K562 (cell line): Measurements from ENCODE around the gene ADAM8. TPM values are rescaled to one million over a fixed set of nuclear protein-coding genes. Genes with fewer than 3 reads are reported as not detected.
A peak's percentile ranks its signal among the peaks of the same experiment; 100 is the strongest.

ENCODE experiments used
- ESRRA ChIP-seq: fragments of 450-650 bp; IDR thresholded peaks from 2 replicates; pipeline ENCODE4 v1.6.1; 2014; ENCODE audit warnings: low read depth, mild to moderate bottlenecking, moderate library complexity, borderline replicate concordance
- MGA ChIP-seq: fragments of 450-650 bp; IDR thresholded peaks from 2 replicates; pipeline ENCODE4 v1.6.1; 2016; ENCODE audit warnings: mild to moderate bottlenecking, moderate library complexity
- SAFB ChIP-seq: fragments of 200-400 bp; formaldehyde crosslinking; IDR thresholded peaks from 2 replicates; pipeline ENCODE4 v1.6.1; 2017; ENCODE audit warnings: low read depth, low read length, borderline replicate concordance
- SNAPC5 ChIP-seq: fragments of 250-450 bp; sonication (Bioruptor Pico); IDR thresholded peaks from 2 replicates; pipeline ENCODE4 v1.8.0; 2021; ENCODE audit warnings: moderate library complexity, mild to moderate bottlenecking, inconsistent platforms
- SP1 ChIP-seq: sonication (generic); formaldehyde crosslinking; IDR thresholded peaks from 2 replicates; pipeline ENCODE4 v1.8.1; 2022; ENCODE audit warnings: mild to moderate bottlenecking, missing genetic modification reagents
- ZNF584 ChIP-seq: fragments of 200-800 bp; sonication (Bioruptor generic); IDR thresholded peaks from 2 replicates; pipeline ENCODE4 v1.6.1; 2016; ENCODE audit warnings: low read depth, mild to moderate bottlenecking, missing genetic modification characterization, missing compliant biosample characterization
- polyA plus RNA-seq, 8 experiments: library from polyadenylated mRNA; depleted of rRNA in 4 of 8; stranded (reverse) in 5 of 8; unstranded in 3 of 8; fragments of >200 nt; fragmentation: Nextera tagmentation in 2 of 8; fragmentation: Illumina TruSeq in 1 of 8; extraction: Ambion mirVana in 2 of 8; extraction: Trizol in 1 of 8; gene quantifications; 2 replicates each; pipeline versions ENCODE4 v1.2.1 to v1.2.3, GENCODE V29; 2011 to 2014; ENCODE audit warnings: inconsistent platforms in 1 of 8, missing spikeins in 1 of 8
- total RNA-seq, 7 experiments: library from RNA; depleted of rRNA in 6 of 7; stranded (reverse); fragments of >200 nt in 6 of 7; fragmentation: Illumina TruSeq in 2 of 7; extraction: Trizol in 2 of 7; gene quantifications; 2 replicates each; pipeline versions ENCODE4 v1.2.1 to v1.2.3, GENCODE V29; 2011 to 2021; ENCODE audit warnings: low replicate concordance in 1 of 7

ADAM8 gene
- total and polyA plus RNA-seq, 9 of the 15 experiments (the other 6 are each of a cell fraction or from before 2014, with no cell fraction given) = 0.07 to 7.0 (median 1.1) TPM

- TF ChIP-seq MGA (peak; percentile 86), SAFB (peak; percentile 16; the same call in 1 of the 2 replicates), SP1 (peak; percentile 8; the same call in 1 of the 2 replicates), SNAPC5 (CRISPR knock-in tag) (no peak), ZNF584 (peak; percentile 63; the same call in 1 of the 2 replicates), ESRRA (peak; percentile 56; the same call in 1 of the 2 replicates)
These were observed 2.1 kb upstream of the ADAM8 start (continued) for GRCh38 chr10:133278577-133279265.
